Breast epithelium (tissue), 3 donors: Measurements from ENCODE around the gene TOE1.

Source experiments
- POLR2A ChIP-seq: fragments of 450-650 bp; IDR thresholded peaks from one replicate; pipeline ENCODE4 v1.6.1; 2016; ENCODE audit warnings: antibody characterized with exemption, mild to moderate bottlenecking, moderate library complexity
- TF ChIP-seq, protein P1 (sequence below), 3 donors: fragments of 450-650 bp; IDR thresholded peaks; one replicate each; pipeline ENCODE4 v1.5.1; 2016 to 2017; ENCODE audit warnings: antibody characterized with exemption in 3 of 3, mild to moderate bottlenecking in 3 of 3, moderate library complexity in 3 of 3

GRCh38 chr1:45303520-45304310 lies 36.3 kb upstream of the TOE1 start:
- peak; percentile 55 for TF ChIP-seq POLR2A
- TF ChIP-seq, protein P1, sequence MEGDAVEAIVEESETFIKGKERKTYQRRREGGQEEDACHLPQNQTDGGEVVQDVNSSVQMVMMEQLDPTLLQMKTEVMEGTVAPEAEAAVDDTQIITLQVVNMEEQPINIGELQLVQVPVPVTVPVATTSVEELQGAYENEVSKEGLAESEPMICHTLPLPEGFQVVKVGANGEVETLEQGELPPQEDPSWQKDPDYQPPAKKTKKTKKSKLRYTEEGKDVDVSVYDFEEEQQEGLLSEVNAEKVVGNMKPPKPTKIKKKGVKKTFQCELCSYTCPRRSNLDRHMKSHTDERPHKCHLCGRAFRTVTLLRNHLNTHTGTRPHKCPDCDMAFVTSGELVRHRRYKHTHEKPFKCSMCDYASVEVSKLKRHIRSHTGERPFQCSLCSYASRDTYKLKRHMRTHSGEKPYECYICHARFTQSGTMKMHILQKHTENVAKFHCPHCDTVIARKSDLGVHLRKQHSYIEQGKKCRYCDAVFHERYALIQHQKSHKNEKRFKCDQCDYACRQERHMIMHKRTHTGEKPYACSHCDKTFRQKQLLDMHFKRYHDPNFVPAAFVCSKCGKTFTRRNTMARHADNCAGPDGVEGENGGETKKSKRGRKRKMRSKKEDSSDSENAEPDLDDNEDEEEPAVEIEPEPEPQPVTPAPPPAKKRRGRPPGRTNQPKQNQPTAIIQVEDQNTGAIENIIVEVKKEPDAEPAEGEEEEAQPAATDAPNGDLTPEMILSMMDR (IDR thresholded peaks at IDR 0.05): peak; percentile 17 to 58 (median 48)
